ENCODE data around the gene ZBP1. TPM values are rescaled to one million over a fixed set of nuclear protein-coding genes. Genes with fewer than 3 reads are reported as not detected.
A peak's percentile ranks its signal among the peaks of the same experiment; 100 is the strongest.

ZBP1 gene
- total RNA-seq, 2 experiments from 2014 or later, result 39.0 to 40.1 TPM

- H3K36me3 ChIP-seq (ENCODE audit: insufficient read depth, low read length), result peaks cover 4% of the 10 kb centered on the region
- no peaks in the 10 kb centered on the region for H3K9me3 ChIP-seq (ENCODE audit: control insufficient read depth in 1 of 2, insufficient read depth in 1 of 2, low read length in 2 of 2)
- peaks cover 21% of the 10 kb centered on the region for H3K4me1 Mint-ChIP-seq (ENCODE audit: low read depth)
- no peaks in the 10 kb centered on the region for H3K9me3 Mint-ChIP-seq
- H3K27me3 ChIP-seq (ENCODE audit: control insufficient read depth in 1 of 2, insufficient read depth in 2 of 2, low read length in 2 of 2), result no peaks in the 10 kb centered on the region
- TF ChIP-seq, protein P1, sequence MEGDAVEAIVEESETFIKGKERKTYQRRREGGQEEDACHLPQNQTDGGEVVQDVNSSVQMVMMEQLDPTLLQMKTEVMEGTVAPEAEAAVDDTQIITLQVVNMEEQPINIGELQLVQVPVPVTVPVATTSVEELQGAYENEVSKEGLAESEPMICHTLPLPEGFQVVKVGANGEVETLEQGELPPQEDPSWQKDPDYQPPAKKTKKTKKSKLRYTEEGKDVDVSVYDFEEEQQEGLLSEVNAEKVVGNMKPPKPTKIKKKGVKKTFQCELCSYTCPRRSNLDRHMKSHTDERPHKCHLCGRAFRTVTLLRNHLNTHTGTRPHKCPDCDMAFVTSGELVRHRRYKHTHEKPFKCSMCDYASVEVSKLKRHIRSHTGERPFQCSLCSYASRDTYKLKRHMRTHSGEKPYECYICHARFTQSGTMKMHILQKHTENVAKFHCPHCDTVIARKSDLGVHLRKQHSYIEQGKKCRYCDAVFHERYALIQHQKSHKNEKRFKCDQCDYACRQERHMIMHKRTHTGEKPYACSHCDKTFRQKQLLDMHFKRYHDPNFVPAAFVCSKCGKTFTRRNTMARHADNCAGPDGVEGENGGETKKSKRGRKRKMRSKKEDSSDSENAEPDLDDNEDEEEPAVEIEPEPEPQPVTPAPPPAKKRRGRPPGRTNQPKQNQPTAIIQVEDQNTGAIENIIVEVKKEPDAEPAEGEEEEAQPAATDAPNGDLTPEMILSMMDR (IDR thresholded peaks at IDR 0.05), result no peak
- H3K27me3 Mint-ChIP-seq, result no peaks in the 10 kb centered on the region
- peaks cover 18% of the 10 kb centered on the region for H3K4me1 ChIP-seq (ENCODE audit: insufficient read depth, low read length)
- H3K4me3 Mint-ChIP-seq, result no peak overlapping the region
- H3K4me3 ChIP-seq (ENCODE audit: low read length), result no peak overlapping the region
- H3K36me3 Mint-ChIP-seq (ENCODE audit: low read depth), result no peaks in the 10 kb centered on the region
- intact Hi-C loops (cut with DNase I, micrococcal nuclease), result loop anchor here (5.0 to 10.0 kb wide), 3 partner anchors 36 to 552 kb away; no protein-coding TSS in a partner anchor
- H3K27ac Mint-ChIP-seq, result no peak overlapping the region
- H3K27ac ChIP-seq (ENCODE audit: low read depth in 1 of 2, low read length in 2 of 2), result no peak overlapping the region
- ATAC-seq (ENCODE audit: poor library complexity) (no peak), DNase-seq (peak in 3 of 14 experiments; percentile 2 to 30 (median 15))
- POLR2A ChIA-PET, result interaction anchor here (1.2 kb wide), 1 partner anchor 25 kb away, joined by 3 read pairs; no protein-coding TSS in a partner anchor
- CTCF ChIA-PET, result interaction anchor here (1.8 to 2.3 kb wide), 3 partner anchors 30 to 527 kb away, joined by 5 to 11 read pairs (median 6); partner anchors contain the start of gene ZBP1
Measured at GRCh38 chr20:57652606-57653545, 32.6 kb upstream of the ZBP1 start.

DNA sequence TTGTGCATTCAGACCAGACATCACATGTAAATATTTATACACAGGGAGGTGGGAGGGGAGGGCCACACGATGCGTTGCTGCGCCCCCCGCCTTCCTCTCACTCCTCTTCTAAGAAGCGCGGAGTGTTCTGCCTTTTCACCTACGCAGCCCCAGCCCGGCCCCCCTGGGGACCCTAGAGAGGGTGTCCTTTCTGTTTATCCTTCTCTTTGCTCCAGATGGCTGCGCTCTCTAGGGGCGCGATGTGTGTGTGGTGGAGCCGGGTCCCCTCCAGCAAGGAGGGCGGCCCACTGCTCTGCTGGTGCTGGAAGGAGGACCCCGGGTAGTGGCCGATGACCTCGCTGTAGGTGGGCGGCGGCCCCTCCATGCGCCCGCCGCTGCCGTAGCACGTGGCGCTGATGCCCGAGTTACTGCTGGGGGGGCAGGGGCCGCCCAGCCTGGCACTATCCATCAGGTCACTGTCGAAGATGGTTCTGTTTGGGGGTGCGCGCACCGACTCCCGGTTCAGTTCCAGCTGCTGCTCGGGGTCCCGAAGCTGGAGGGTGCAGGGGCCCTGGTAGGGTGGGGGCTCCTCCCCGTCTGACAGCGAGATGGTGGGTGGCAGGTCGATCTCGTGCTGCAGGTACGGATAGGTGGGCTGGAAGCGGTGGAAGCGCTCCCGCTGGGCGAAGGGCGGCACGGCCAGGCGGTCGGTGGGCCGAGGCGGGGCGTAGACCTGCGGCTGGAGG lies 31.8 kb upstream of the ZBP1 start:
- no peak overlapping the region for H3K4me3 Mint-ChIP-seq
- POLR2A ChIA-PET, result interaction anchor here (1.2 kb wide), 1 partner anchor 24 kb away, joined by 3 read pairs; no protein-coding TSS in a partner anchor

More for the DNA sequence above, 31.8 kb upstream of the ZBP1 start:
- ATAC-seq (ENCODE audit: poor library complexity) (no peak), DNase-seq (peak in 3 of 14 experiments; percentile 1 to 28 (median 15))
- CTCF ChIA-PET, result no interaction called here
- Histone ChIP-seq H3K4me3 (ENCODE audit: low read length) (no peak overlapping the region), H3K9me3 (ENCODE audit: control insufficient read depth in 1 of 2, insufficient read depth in 1 of 2, low read length in 2 of 2) (no peaks in the 10 kb centered on the region), H3K27me3 (ENCODE audit: control insufficient read depth in 1 of 2, insufficient read depth in 2 of 2, low read length in 2 of 2) (no peaks in the 10 kb centered on the region), H3K36me3 (ENCODE audit: insufficient read depth, low read length) (peaks cover 4% of the 10 kb centered on the region), H3K27ac (ENCODE audit: low read depth in 1 of 2, low read length in 2 of 2) (no peak overlapping the region), H3K4me1 (ENCODE audit: insufficient read depth, low read length) (peaks cover 10% of the 10 kb centered on the region)
- intact Hi-C loops (cut with DNase I, micrococcal nuclease), result loop anchor here (5.0 to 10.0 kb wide), 3 partner anchors 35 to 553 kb away; no protein-coding TSS in a partner anchor
- Mint-ChIP-seq H3K36me3 (ENCODE audit: low read depth) (no peaks in the 10 kb centered on the region), H3K27ac (no peak overlapping the region), H3K4me1 (ENCODE audit: low read depth) (peaks cover 13% of the 10 kb centered on the region), H3K27me3 (no peaks in the 10 kb centered on the region), H3K9me3 (no peaks in the 10 kb centered on the region)
- TF ChIP-seq, protein P1 (IDR thresholded peaks at IDR 0.05), result no peak

Data from CD4-positive, alpha-beta T cell (primary cell).